H9 (cell line): ENCODE data around the gene ZDHHC17. TPM values are rescaled to one million over a fixed set of nuclear protein-coding genes. Genes with fewer than 3 reads are reported as not detected.

Source experiments
- DNase-seq: peaks from one replicate; pipeline ENCODE4 v3.0.0-alpha.2; 2017
- H2AFZ ChIP-seq: one replicate; pipeline ENCODE4 v1.6.1; 2013; ENCODE audit warnings: mild to moderate bottlenecking, low read length, control low read depth, moderate library complexity
- H2AK5ac ChIP-seq: 2 replicates; pipeline ENCODE4 v1.6.1; 2013; ENCODE audit warnings: low read length, control low read depth, mixed read lengths; ENCODE audit not compliant: insufficient read length
- H2BK120ac ChIP-seq: one replicate; pipeline ENCODE4 v1.6.1; 2013; ENCODE audit warnings: low read depth, mild to moderate bottlenecking, low read length, control low read depth, inconsistent platforms; ENCODE audit not compliant: poor library complexity, severe bottlenecking
- H2BK12ac ChIP-seq: 2 replicates; pipeline ENCODE4 v1.6.1; 2013; ENCODE audit warnings: low read length, control low read depth, mixed read lengths, low read depth; ENCODE audit not compliant: insufficient read length
- H2BK15ac ChIP-seq: 2 replicates; pipeline ENCODE4 v1.6.1; 2013; ENCODE audit warnings: low read depth, low read length, control low read depth
- H2BK20ac ChIP-seq: one replicate; pipeline ENCODE4 v1.6.1; 2013; ENCODE audit warnings: low read depth, mild to moderate bottlenecking, low read length, control low read depth, inconsistent platforms; ENCODE audit not compliant: poor library complexity, severe bottlenecking
- H2BK5ac ChIP-seq: 2 replicates; pipeline ENCODE4 v1.6.1; 2013; ENCODE audit warnings: low read length, control low read depth, mixed read lengths; ENCODE audit not compliant: insufficient read length
- H3K14ac ChIP-seq: 2 replicates; pipeline ENCODE4 v1.6.1; 2013; ENCODE audit warnings: low read length, control low read depth; ENCODE audit not compliant: insufficient read depth
- H3K18ac ChIP-seq: 2 replicates; pipeline ENCODE4 v1.6.1; 2013; ENCODE audit warnings: low read depth, mild to moderate bottlenecking, mixed read lengths, low read length, control low read depth; ENCODE audit not compliant: insufficient read length
- H3K23ac ChIP-seq: 2 replicates; pipeline ENCODE4 v1.6.1; 2013; ENCODE audit warnings: low read length, control low read depth, mixed read lengths, low read depth; ENCODE audit not compliant: insufficient read length
- H3K23me2 ChIP-seq: 2 replicates; pipeline ENCODE4 v1.6.1; 2013; ENCODE audit warnings: low read depth, mild to moderate bottlenecking, mixed read lengths, low read length, control low read depth; ENCODE audit not compliant: insufficient read length, poor library complexity, severe bottlenecking
- H3K27ac ChIP-seq: 2 replicates; pipeline ENCODE4 v1.5.1; 2013; ENCODE audit warnings: low read length, control low read depth, mixed read lengths, low read depth; ENCODE audit not compliant: insufficient read length
- H3K27me3 ChIP-seq: 2 replicates; pipeline ENCODE4 v1.6.1; 2013; ENCODE audit warnings: low read length, control low read depth, inconsistent platforms; ENCODE audit not compliant: insufficient read depth
- H3K4ac ChIP-seq: 2 replicates; pipeline ENCODE4 v1.6.1; 2013; ENCODE audit warnings: low read depth, mild to moderate bottlenecking, control low read depth, inconsistent platforms, low read length, moderate library complexity
- H3K4me1 ChIP-seq: 2 replicates; pipeline ENCODE4 v1.6.1; 2013; ENCODE audit warnings: low read length, control low read depth, inconsistent platforms; ENCODE audit not compliant: insufficient read depth
- H3K4me2 ChIP-seq: 2 replicates; pipeline ENCODE4 v1.6.1; 2013; ENCODE audit warnings: low read length, control low read depth, mixed read lengths; ENCODE audit not compliant: insufficient read length, insufficient read depth
- H3K56ac ChIP-seq: 2 replicates; pipeline ENCODE4 v1.6.1; 2013; ENCODE audit warnings: low read depth, mild to moderate bottlenecking, mixed read lengths, low read length, control low read depth; ENCODE audit not compliant: insufficient read length
- H3K79me1 ChIP-seq: 2 replicates; pipeline ENCODE4 v1.6.1; 2013; ENCODE audit warnings: low read depth, mild to moderate bottlenecking, moderate library complexity, low read length, control low read depth, inconsistent platforms; ENCODE audit not compliant: insufficient read depth, poor library complexity, severe bottlenecking
- H3K79me2 ChIP-seq: 2 replicates; pipeline ENCODE4 v1.6.1; 2013; ENCODE audit warnings: low read length, control low read depth, inconsistent platforms; ENCODE audit not compliant: insufficient read depth
- H3K9ac ChIP-seq: 2 replicates; pipeline ENCODE4 v1.6.1; 2013; ENCODE audit warnings: low read length, control low read depth, mixed read lengths; ENCODE audit not compliant: insufficient read length; ENCODE audit errors: extremely low read depth
- H3K9me3 ChIP-seq: one replicate; pipeline ENCODE4 v1.6.1; 2013; ENCODE audit warnings: low read depth, low read length, inconsistent platforms; ENCODE audit not compliant: control insufficient read depth
- H3T11ph ChIP-seq: one replicate; pipeline ENCODE4 v1.6.1; 2013; ENCODE audit warnings: mild to moderate bottlenecking, low read length, control low read depth, inconsistent platforms
- H4K20me1 ChIP-seq: one replicate; pipeline ENCODE4 v1.6.1; 2013; ENCODE audit not compliant: control insufficient read depth, insufficient read length, insufficient read depth
- H4K5ac ChIP-seq: 2 replicates; pipeline ENCODE4 v1.6.1; 2013; ENCODE audit warnings: low read depth, mild to moderate bottlenecking, mixed read lengths, low read length, control low read depth; ENCODE audit not compliant: insufficient read length
- H4K8ac ChIP-seq: replicated peaks from 2 replicates; pipeline ENCODE4 v1.6.1; 2013; ENCODE audit warnings: low read length, control low read depth, mixed read lengths, low read depth; ENCODE audit not compliant: insufficient read length
- H4K91ac ChIP-seq: 2 replicates; pipeline ENCODE4 v1.6.1; 2013; ENCODE audit warnings: low read depth, mild to moderate bottlenecking, moderate library complexity, mixed read lengths, low read length, control low read depth; ENCODE audit not compliant: insufficient read length
- H3K27ac Mint-ChIP-seq, 3 experiments: 2 replicates in 2 of 3; 3 replicates in 1 of 3; pipeline ENCODE4 v1.8.0; 2020 to 2021; ENCODE audit warnings: mixed read lengths in 3 of 3, mild to moderate bottlenecking in 1 of 3, moderate library complexity in 1 of 3
- H3K27me3 Mint-ChIP-seq: 2 replicates; pipeline ENCODE4 v1.8.0; 2021; ENCODE audit warnings: low read depth, mild to moderate bottlenecking, moderate library complexity, mixed read lengths
- H3K36me3 Mint-ChIP-seq, 3 experiments: 2 replicates in 2 of 3; 3 replicates in 1 of 3; pipeline ENCODE4 v1.8.0; 2020 to 2021; ENCODE audit warnings: low read depth in 3 of 3, mixed read lengths in 3 of 3; ENCODE audit not compliant: insufficient read depth in 1 of 3
- H3K4me1 Mint-ChIP-seq, 2 experiments: 2 replicates each; pipeline ENCODE4 v1.8.0; 2020; ENCODE audit warnings: mixed read lengths in 2 of 2
- H3K4me3 Mint-ChIP-seq, 2 experiments: 2 replicates in 1 of 2; 3 replicates in 1 of 2; pipeline ENCODE4 v1.8.0; 2020 to 2021; ENCODE audit warnings: mild to moderate bottlenecking in 2 of 2, mixed read lengths in 2 of 2, moderate library complexity in 1 of 2
- H3K9me3 Mint-ChIP-seq, 2 experiments: 2 replicates in 1 of 2; 3 replicates in 1 of 2; pipeline ENCODE4 v1.8.0; 2020; ENCODE audit warnings: mild to moderate bottlenecking in 2 of 2, mixed read lengths in 2 of 2, moderate library complexity in 1 of 2
- CTCF ChIP-seq: fragments of 200-600 bp; sonication (generic); conservative IDR thresholded peaks from 3 replicates; pipeline ENCODE4 v1.8.0; 2021; ENCODE audit warnings: antibody characterized with exemption, mild to moderate bottlenecking
- WGBS: extraction: QIAGEN DNeasy Blood & Tissue Kit; methylation state at CpG from one replicate; pipeline ENCODE4 v1.1.7; 2013; ENCODE audit warnings: missing lambda C conversion rate, low lambda C conversion rate, mixed read lengths; ENCODE audit not compliant: insufficient read length; ENCODE audit errors: extremely low coverage; 5-methylcytosine and 5-hydroxymethylcytosine counted together
- total RNA-seq: library from RNA; stranded (reverse); gene quantifications from 2 replicates; pipeline ENCODE4 v1.2.1, GENCODE V29; 2021

The ZDHHC17 gene
- total RNA-seq, 1 experiment from 2014 or later = 32.6 TPM

GRCh38 chr12:76878899-76879709 lies 115.2 kb downstream of the ZDHHC17 start, which contains the start of gene CSRP2:
Gene CSRP2, minus strand, starts transcription at chr12:76879019. Its CDS starts 12,759 bp downstream, at chr12:76866260.
- peaks cover 36 to 42% of the 10 kb centered on the region in 2 experiments for H3K4me1 Mint-ChIP-seq
- no peak within 1 kb of the TSS for H4K91ac ChIP-seq
- no peak within 1 kb of the TSS for H2BK15ac ChIP-seq
- H4K20me1 ChIP-seq = no peaks in the 10 kb centered on the region
- H3K23me2 ChIP-seq = peaks cover 4% of the 10 kb centered on the region
- peaks cover 7% of the 10 kb centered on the region; the same call in 1 of the 2 replicates for H3K79me2 ChIP-seq
- H3K79me1 ChIP-seq = peaks cover 5% of the 10 kb centered on the region
- peak within 1 kb of the TSS; percentile 66 for H3K27ac ChIP-seq
- no peak within 1 kb of the TSS for H2BK5ac ChIP-seq
- peak within 1 kb of the TSS; percentile 98 for H3K27ac Mint-ChIP-seq
- H3K4me3 Mint-ChIP-seq = peak within 1 kb of the TSS; percentile 92 to 97
- peak within 1 kb of the TSS; percentile 76 for H3K9ac ChIP-seq
- H3K9me3 Mint-ChIP-seq = no peaks in the 10 kb centered on the region
- H3T11ph ChIP-seq = no peak within 1 kb of the TSS
- no peak within 1 kb of the TSS for H2BK12ac ChIP-seq
- H2AK5ac ChIP-seq = no peak within 1 kb of the TSS
- no peak within 1 kb of the TSS for H2BK20ac ChIP-seq
- no peaks in the 10 kb centered on the region for H3K27me3 ChIP-seq
- H4K8ac ChIP-seq = no peak within 1 kb of the TSS
- H3K14ac ChIP-seq = peak within 1 kb of the TSS; percentile 97
- peak within 1 kb of the TSS; percentile 93 for H3K18ac ChIP-seq
- no peak within 1 kb of the TSS for H3K23ac ChIP-seq
- peaks cover 7% of the 10 kb centered on the region; the same call in 1 of the 2 replicates for H3K4me1 ChIP-seq
- no peak within 1 kb of the TSS for H2BK120ac ChIP-seq
- peaks cover 0 to 2% (median 2%) of the 10 kb centered on the region in 3 experiments; a peak in 2 of 7 replicates for H3K36me3 Mint-ChIP-seq
- WGBS = no CpG with 5 or more reads among the region's 71 CpGs
- peak; percentile 51; the same call in 2 of the 3 replicates for TF ChIP-seq CTCF
- H4K5ac ChIP-seq = no peak within 1 kb of the TSS
- H3K56ac ChIP-seq = no peak within 1 kb of the TSS
- H3K4ac ChIP-seq = no peak within 1 kb of the TSS; the same call in 1 of the 2 replicates
- H3K9me3 ChIP-seq = no peaks in the 10 kb centered on the region
- H3K4me2 ChIP-seq = peak within 1 kb of the TSS; percentile 79
- peaks cover 4% of the 10 kb centered on the region for H3K27me3 Mint-ChIP-seq
- DNase-seq = peak; percentile 98
- no peak within 1 kb of the TSS for H2AFZ ChIP-seq
